Upper lobe of right lung (tissue), 1 donor: ENCODE results near the gene PTAFR. TPM values are rescaled to one million over a fixed set of nuclear protein-coding genes. Genes with fewer than 3 reads are reported as not detected.

Experiments
- ATAC-seq: fragments of 200-7000 bp; cut with Tn5 transposase; one replicate; pipeline ENCODE4 v1.9.1; 2020; ENCODE audit warnings: mild to moderate bottlenecking, moderate library complexity
- DNase-seq: peaks from one replicate; pipeline ENCODE4 v3.0.0-alpha.2; 2020
- H3K27ac ChIP-seq: fragments of 200-600 bp; one replicate; pipeline ENCODE4 v1.8.0; 2022
- H3K27me3 ChIP-seq: fragments of 200-600 bp; one replicate; pipeline ENCODE4 v1.8.0; 2022; ENCODE audit warnings: mild to moderate bottlenecking
- H3K36me3 ChIP-seq: fragments of 200-600 bp; one replicate; pipeline ENCODE4 v1.8.0; 2022
- H3K4me1 ChIP-seq: fragments of 200-600 bp; one replicate; pipeline ENCODE4 v1.8.0; 2022
- H3K4me3 ChIP-seq: fragments of 200-600 bp; one replicate; pipeline ENCODE4 v1.8.0; 2022; ENCODE audit warnings: mild to moderate bottlenecking
- H3K9me3 ChIP-seq: fragments of 200-600 bp; one replicate; pipeline ENCODE4 v1.8.0; 2022
- intact Hi-C: fragments of 100-400 bp; cut with DNase I; formaldehyde crosslinking; loops from one replicate; pipeline ENCODE4 v1.11.0; 2022
- total RNA-seq: library from RNA; stranded (reverse); fragmentation: NEBNext Ultra II Directional; extraction: Animal tissue kit (Norgen Biotek cat#: 25700); gene quantifications from one replicate; pipeline ENCODE4 v1.2.1, GENCODE V29; 2021
- TF ChIP-seq, protein P1 (sequence below): fragments of 200-600 bp; IDR thresholded peaks from one replicate; pipeline ENCODE4 v1.8.0; 2022; ENCODE audit warnings: antibody characterized with exemption
- donor health status: DM: no; HTN: yes; CAD: no; lungs with severe emphysema.

The PTAFR gene
- total RNA-seq, 1 donor from 2014 or later: 31.6 TPM

- Histone ChIP-seq H3K4me3 (no peak overlapping the region), H3K27me3 (no peaks in the 10 kb centered on the region), H3K27ac (no peak overlapping the region), H3K36me3 (no peaks in the 10 kb centered on the region), H3K4me1 (peaks cover 37% of the 10 kb centered on the region), H3K9me3 (no peaks in the 10 kb centered on the region)
- DNase-seq (no peak), ATAC-seq (no peak)
- TF ChIP-seq, protein P1, sequence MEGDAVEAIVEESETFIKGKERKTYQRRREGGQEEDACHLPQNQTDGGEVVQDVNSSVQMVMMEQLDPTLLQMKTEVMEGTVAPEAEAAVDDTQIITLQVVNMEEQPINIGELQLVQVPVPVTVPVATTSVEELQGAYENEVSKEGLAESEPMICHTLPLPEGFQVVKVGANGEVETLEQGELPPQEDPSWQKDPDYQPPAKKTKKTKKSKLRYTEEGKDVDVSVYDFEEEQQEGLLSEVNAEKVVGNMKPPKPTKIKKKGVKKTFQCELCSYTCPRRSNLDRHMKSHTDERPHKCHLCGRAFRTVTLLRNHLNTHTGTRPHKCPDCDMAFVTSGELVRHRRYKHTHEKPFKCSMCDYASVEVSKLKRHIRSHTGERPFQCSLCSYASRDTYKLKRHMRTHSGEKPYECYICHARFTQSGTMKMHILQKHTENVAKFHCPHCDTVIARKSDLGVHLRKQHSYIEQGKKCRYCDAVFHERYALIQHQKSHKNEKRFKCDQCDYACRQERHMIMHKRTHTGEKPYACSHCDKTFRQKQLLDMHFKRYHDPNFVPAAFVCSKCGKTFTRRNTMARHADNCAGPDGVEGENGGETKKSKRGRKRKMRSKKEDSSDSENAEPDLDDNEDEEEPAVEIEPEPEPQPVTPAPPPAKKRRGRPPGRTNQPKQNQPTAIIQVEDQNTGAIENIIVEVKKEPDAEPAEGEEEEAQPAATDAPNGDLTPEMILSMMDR: no peak
- intact Hi-C loops: no loop called here
Measured at GRCh38 chr1:28155628-28156027, 20.9 kb downstream of the PTAFR start.

DNA sequence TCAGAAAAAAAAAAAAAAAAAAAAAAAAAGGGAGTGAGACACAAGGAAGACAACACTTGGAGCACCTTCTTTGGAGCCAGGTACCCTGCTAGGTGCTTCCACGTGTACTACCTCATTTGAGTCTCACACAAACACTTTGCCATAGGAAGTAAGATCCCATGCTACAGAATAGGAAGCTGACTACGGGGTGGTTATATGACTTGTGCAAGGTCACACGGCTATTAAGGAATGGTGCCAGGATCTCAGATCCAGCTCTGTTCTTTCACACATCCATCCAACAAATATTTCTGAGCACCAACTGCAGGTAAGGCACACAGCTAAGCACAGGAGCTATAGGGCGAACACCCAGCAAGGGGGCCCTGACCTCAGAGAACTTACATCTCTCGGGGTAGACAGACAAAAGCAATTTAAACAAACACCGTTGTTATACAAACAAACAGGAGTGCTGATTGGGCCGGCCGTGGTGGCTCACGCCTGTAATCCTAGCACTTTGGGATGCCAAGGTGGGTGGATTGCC is 22.4 kb downstream of the PTAFR start:
- TF ChIP-seq, protein P1: no peak
- H3K9me3 ChIP-seq: no peaks in the 10 kb centered on the region
- peak; percentile 21 for ATAC-seq
- H3K27ac ChIP-seq: peak overlapping the region; percentile 1
- H3K27me3 ChIP-seq: no peaks in the 10 kb centered on the region
- H3K4me3 ChIP-seq: no peak overlapping the region
- peaks cover 24% of the 10 kb centered on the region for H3K4me1 ChIP-seq
- intact Hi-C loops: no loop called here
- H3K36me3 ChIP-seq: peaks cover 7% of the 10 kb centered on the region
- DNase-seq: no peak

DNA sequence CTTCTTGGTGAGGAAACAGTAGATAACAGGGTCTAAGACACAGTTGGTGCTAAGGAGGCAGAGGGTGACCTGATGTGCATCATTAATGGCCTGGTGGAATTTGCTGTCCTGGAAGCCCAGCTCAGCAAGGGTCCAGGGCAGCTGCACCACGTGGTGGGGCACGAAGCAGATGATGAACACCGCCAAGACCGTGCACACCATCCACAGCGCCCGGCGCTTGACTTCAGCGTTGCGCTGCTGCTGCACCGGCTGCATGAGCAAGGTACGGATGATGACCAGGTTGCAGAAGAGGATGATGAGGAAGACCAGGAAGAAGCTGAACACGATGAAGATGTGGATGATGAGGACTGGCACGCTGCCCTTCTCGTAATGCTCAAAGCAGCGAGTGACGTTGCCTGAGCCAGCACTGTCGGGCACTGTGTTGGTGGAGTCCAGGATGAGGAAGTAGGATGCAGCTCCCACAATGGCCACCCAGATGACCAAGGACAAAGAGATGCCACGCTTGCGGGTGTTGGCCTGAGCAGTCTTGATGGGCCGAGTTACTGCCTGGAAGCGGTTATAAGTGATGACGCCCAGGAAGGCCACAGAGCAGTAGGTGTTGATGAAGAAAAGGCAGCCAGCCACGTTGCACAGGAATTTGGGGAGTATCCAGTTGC is 26.2 kb downstream of the PTAFR start:
- TF ChIP-seq, protein P1: no peak
- Histone ChIP-seq H3K27me3 (no peaks in the 10 kb centered on the region), H3K9me3 (no peaks in the 10 kb centered on the region), H3K27ac (no peak overlapping the region), H3K4me1 (peaks cover 15% of the 10 kb centered on the region), H3K4me3 (no peak overlapping the region), H3K36me3 (peaks cover 7% of the 10 kb centered on the region)
- intact Hi-C loops: no loop called here
- ATAC-seq (no peak), DNase-seq (no peak)

DNA sequence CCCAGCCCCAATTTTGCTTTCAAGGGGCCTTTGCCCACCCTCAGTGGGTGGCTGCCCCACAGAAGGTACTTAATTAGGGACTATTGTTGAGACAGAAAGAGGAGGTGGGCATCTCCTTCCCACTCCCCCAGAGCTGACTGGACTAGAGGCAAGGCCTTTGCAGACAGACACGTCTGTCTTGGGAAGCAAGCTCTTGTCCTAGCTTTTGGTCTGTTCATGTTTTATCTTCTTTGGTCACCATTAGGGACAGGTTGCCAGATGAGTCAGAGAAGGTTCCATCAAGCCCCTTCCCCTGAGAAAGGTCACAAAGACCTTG is 27.7 kb downstream of the PTAFR start:
- Histone ChIP-seq H3K27ac (no peak overlapping the region), H3K27me3 (no peaks in the 10 kb centered on the region), H3K4me3 (no peak overlapping the region), H3K36me3 (peaks cover 7% of the 10 kb centered on the region), H3K4me1 (peaks cover 3% of the 10 kb centered on the region), H3K9me3 (no peaks in the 10 kb centered on the region)
- DNase-seq: no peak
- intact Hi-C loops: no loop called here
- ATAC-seq: no peak
- TF ChIP-seq, protein P1: no peak

DNA sequence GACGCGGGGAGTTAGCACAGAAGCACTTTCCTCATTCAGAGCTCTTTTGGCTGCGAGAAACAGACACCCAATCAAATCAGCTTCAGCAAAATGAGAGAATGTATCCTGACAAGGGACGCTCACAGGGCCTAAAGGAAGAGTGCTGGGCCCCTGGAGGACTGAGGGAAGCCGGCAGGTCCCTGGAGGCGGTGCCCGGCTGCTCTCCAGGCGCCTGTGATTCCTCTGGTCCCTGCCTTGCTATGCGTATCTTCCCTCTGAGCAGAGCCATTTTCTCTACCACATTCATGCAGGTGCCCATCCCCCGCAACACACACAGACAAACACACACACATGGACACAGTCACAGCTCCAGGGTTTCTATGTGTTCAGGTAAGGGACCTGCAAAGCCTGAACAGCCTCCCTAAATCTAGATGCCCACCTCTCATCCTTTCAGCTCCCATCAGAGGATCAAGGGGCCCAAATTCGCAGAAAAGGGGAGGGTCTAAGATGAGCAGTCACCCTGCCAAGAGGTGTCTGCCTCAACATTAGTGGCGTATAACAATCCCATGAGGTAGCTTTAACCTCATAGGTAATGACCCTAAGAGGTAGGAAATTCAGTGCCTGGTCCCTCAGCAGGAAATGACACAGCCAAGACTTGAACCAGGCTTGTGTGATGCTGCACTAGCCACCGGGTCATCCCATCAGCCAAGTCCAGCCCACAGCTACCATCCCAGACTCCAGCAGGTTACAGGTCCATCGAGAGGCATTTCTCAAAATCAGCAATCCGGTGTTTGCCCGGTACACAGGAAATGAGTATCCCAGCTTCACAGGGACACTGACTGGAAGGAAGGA is 29.0 kb downstream of the PTAFR start:
- DNase-seq (no peak), ATAC-seq (no peak)
- intact Hi-C loops: no loop called here
- Histone ChIP-seq H3K4me3 (no peak overlapping the region), H3K27me3 (no peaks in the 10 kb centered on the region), H3K36me3 (peaks cover 7% of the 10 kb centered on the region), H3K9me3 (no peaks in the 10 kb centered on the region), H3K4me1 (no peaks in the 10 kb centered on the region), H3K27ac (no peak overlapping the region)
- TF ChIP-seq, protein P1: no peak
